ENCODE measurements around the gene CLCN4.
A peak's percentile ranks its signal among the peaks of the same experiment; 100 is the strongest.

Gene CLCN4

DNA sequence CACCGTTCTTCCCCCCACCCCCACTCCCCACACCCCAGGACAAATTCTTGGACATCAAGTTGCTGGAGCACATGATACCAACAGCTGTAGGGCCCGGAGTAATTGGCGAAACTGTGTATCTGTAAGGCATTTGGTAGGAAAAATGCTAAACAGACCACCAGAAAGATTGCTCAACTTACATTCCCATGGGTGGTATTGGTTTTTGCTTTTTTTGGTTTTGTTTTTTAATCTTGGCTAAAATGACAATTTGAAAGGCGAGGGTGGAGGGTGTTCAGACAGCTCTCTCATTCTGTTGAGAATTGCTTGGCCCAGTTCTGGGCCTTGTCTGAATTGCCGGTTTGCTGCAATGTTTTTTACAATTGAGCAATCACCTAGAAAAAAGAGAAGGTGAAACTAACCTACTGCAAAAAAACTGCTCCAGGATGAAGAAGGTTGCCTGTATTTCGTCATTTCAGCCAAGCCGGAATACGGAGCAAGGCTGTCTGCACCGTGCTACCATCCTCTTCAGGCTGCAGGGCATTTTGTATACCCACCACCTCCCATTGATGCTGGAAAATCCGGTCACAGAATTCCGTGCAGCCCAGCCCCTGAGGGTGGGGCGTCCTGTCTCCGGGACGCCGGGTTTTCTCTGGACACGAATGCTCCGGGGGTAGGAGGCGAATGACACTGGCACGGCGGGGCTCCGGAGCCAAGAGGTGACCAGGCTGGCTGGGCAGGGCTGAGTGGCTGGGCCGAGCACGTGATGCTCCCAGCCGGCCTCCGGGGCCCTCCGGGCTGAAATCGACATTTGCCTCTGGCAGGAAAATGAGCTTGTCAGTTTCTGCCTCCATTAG is at the start of gene CLCN4:
TSS of gene CLCN4 (plus strand) at position 777 of the 833 bp plus-strand sequence. CDS start 28,058 bp downstream, outside the sequence.
- DNase-seq: peak; percentile 16

DNA sequence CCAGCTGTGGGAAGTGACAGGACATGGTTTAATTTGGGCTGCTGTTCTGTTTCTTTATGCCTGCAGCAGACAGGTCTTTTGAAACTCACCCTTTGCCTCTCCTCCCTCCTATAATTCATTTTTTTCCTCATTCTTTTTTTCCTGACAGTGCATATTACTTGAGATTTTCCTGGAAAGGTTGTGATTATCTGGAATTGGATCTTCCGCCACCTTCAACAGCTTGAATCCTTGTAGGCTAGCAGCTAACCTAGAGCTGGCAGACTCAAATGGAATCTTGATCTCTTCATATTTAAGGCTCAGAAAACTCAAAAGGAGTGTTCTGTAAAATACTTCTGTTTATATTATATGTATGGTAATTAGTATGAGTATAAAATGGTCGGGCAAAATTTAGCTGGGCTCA is 49.3 kb upstream of the CLCN4 start:
- no peak for DNase-seq

DNA sequence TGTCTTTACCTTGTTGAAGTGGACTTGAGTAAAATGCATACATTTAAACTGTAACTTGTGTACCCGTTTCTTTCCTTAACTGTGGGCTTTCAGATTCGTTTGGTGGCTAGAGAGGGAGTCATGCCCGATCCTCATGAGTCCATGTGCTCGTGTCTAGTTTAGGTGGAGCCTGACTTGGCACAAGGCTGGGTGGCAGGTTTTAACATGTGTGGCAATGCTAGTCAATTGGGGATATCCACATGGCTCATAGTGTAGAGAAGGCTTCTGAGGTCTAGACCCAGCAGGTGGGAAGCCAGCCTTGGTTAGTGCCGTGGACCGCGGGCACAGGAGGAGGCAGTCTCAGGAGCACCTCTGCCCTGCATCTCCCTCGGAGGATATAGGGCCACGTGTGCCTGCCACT is 48.5 kb upstream of the CLCN4 start:
- DNase-seq: no peak

DNA sequence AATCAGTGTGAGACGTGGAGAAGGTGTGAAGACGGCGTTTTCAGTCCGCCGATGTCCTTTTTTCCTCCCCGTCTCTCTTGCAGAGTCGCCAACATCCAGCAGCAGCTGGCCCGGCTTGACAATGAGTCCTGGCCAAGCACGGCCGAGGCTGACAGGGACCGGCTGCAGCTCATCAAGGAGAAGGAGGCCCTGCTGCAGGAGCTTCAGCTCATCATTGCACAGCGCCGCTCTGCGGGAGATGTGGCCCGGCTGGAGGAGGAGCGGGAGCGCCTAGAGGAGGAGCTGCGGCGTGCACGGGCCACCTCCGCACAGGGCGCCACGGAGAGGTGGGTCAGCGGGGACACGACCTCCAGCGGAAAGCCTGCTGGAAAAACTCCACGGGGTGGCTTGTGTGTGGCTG is 47.1 kb upstream of the CLCN4 start:
- no peak for DNase-seq

DNA sequence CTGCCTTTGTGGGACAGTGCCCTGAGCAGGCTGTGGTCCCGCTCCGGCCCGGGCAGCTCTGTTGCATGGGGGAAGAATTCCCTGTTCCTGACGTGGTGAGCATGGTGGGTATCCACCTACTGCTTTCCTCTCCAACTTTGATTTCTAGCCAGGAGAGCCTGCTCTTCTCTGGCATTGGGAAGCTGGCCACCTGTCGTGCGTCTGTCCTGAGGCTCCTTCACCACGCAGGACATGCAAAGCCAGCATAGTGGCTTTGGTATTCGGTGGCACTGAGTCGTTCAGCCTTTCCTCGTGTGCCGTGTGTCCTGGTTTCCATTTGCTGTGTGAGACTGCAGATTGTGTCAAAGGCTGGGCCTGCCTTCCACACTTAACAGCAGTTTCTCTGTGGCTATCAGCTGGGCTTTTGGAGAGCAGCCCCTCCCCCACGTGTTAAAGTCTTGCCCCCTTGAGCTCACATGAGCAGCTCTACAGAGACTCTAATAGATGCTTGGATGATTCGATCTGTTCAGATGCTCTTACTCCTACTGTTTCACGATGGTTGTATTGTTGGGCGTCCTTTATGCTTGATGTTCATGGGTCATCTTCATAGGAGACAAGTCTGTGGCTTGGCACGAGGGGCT is 46.3 kb upstream of the CLCN4 start:
- no peak for DNase-seq

DNA sequence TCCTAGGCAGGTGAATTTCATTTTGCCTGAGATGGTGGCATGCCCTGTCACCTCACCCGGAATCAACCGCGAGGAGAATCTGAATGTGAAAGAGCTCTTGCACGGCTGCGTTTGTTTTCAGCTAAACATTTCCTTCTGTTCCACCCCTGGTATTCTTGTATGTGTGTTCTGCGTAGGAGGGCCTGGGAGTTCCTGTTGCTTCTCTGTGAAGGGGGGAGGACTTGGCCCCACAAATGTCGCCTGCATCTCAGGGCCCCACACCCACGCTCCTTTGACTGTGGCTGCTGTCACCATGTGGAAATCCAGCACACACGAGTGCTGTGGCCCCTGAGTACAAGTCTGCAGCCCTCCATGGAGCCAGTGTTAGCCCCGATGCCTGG is 45.8 kb upstream of the CLCN4 start:
- no peak for DNase-seq

DNA sequence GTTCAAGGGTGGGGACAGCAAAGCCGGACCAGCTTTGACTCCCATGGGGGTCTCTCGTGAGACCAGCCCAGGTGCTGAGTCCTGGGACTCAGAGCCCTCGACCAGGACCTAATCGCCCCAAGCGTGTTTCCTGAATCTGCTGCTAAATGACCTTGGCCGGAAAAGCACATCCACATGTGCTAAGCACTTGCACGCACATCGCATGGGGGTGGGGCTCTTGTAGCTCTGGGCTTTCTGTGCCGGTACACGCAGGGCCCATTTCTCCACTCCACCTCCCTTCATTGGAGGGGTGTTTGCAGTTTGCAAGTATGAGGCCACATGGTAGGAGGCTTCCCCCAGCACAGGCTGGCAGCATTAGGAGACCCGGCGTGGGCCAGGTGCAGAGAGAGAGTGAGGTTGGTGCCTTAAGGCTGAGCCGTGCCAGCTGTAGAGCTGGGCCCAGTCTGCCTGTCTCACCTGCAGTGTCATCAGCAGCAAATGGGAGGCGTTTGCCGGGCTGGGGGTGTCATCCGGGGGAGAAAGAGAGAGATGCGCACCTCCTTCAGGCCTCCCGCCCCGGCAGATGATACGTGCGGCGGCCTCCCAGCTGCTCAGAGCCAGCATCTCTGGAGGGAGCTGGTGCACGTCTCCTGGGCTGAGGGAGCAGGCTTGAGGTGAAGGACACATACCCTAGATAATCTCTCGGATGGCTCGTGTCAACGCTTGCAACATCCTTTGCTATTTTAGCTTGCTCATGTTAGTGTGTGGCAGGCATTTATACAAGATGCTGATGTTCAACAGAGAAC is 45.2 kb upstream of the CLCN4 start:
- no peak for DNase-seq

DNA sequence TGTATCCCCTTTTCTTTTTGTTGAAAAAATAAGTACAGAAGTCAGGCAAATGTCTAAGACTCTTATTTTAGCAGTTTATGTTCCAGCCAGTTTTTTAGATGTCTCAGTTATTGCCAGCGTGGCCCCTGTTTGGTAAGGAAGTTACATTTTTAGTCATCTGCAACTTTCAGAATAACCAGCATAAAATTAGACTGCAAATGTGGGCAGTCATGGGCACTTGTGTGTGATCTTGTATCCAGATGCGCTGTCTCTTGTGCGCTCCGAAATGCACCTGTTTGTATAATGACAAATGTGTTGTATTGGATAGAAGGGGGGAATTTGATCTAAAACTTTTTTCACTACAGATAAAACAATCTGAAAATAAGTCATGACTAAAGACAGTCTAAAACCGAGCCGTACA is 44.3 kb upstream of the CLCN4 start:
- DNase-seq: no peak

DNA sequence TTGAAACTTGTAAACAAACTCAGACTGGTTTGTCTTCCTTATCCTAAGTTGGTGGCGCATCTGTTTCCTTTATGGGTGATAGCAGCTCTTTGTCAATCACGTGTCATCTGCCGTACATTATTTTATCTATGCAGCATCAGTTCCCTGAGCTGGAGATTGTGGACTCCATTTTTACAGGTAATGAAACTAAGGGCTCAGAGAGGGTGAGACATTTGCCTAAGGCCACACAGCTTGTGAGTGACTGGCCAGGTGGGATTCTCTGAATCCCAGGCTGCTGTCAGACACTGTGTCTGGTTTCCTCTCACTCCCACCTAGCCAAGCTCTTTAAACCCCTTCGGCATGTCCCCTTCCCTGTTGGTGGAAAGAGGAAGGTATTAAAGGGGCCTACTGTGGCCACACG is 41.7 kb upstream of the CLCN4 start:
- DNase-seq: no peak

DNA sequence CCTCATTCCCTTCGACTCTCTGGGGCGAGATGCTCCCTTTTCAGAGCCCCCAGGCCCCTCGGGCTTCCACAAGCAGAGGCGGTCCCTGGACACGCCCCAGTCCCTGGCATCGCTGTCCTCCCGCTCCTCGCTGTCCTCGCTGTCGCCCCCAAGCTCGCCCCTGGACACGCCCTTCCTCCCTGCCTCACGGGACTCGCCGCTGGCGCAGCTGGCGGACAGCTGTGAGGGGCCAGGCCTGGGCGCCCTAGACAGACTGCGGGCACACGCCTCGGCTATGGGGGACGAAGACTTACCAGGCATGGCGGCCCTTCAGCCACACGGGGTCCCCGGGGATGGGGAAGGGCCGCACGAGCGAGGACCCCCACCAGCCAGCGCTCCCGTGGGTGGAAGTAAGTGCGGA is 39.5 kb upstream of the CLCN4 start:
- DNase-seq: no peak

DNA sequence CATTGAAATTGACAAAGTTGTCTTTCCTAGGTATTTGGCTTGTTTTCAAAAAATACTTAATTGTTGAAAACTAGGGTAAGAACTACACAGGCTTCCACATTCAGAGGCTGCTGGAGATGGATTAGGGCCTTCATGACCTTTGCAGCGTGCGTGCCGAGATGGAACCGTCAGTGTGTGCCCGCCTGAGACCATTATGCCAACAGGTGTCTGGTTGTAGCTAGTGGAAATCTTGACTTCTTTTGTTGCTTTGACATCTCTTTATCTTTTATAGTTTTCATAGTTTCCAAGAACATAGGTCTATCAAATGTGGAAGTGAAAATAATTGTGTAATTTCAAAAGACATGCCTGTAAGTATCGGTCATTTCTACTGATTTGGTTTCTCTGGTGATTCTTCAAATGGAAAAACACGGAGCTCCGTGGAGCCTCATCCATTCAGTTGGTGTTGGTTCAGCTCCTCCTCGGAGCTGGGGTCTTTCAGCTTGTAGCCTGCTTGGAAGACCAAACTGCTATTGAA is 38.9 kb upstream of the CLCN4 start:
- no peak for DNase-seq

DNA sequence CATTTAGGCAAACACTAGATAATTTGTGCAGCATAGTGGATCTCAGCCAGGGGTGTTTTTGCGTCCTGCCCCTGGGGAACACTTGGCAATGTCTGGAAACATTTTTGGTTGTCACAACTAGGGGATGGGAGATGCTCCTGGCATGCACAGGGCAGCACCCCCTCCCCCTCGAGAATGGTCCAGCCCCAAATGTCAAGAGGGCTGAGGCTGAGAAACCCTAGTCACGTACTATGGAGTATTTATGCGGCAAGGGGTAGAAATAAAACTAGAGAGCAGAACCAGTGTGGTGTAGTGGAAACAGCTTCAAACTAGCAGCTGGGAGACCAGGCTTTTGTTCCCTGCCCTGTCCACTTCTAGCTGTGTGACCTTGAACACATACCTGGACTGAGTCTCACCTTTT is 38.2 kb upstream of the CLCN4 start:
- DNase-seq: no peak

DNA sequence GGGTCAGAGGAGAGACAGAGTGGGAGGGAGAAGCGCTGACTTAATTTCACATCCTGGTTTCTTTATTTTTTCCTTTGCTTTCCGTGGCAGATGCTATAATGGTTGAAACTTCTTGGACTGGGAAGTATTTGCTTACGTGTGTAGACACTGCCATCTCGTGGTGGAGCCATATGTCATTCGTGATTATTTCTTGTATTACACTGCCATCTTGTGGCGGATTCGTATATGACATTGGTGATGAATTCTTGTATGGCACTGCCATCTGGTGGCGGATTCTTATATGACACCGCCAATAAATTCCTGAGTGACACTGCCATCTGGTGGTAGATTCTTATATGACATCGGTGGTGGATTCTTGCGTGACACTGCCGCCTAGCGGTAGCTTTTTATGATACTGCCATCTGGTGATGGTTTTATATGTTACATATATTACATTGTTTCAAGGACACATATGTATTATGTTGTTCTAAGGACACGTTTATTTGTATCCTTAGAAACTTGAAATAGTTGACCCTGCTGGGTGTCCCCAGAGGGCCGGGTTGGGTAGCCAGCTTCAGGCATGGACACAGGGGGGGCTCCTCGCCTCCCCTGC is 37.3 kb upstream of the CLCN4 start:
- peak; percentile 51 for DNase-seq

DNA sequence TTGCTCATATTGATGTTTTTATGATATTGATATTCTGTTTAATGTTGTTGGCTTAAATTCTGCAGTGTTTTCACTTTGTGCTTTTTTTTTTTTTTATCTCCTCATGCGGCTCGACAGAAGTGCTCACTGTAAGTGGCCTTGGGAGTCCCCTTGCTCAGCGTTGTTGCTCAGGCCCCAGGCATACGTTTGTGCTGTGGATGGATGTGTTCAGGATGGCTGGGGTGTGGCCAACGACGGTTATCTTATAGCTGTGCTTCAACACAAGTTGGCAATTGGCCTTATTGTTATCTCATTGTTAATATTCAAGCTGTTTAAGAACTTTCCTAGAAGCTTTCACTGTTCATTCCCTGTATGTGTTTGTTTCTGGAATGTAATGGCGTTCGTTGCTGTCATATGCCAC is 36.4 kb upstream of the CLCN4 start:
- no peak for DNase-seq

DNA sequence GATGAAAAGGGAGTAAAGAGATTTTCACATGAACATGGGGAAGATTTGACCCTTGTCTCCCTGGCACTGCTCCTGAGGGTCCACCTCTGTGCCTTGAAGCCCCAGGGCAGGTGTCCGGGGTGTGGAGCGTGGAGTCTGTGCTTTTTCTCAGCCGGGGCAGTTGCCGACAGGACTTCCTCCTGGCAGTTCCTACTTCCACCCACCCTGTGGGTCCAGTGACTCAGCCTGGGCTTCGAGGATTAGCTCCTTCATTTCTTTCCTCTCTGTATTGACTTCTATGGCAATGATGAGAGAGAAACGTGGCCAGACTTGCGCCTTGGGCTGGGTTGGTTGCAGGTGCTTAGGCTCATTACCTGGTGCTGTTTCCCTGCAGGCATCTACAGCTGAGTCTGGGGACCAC is 35.9 kb upstream of the CLCN4 start:
- no peak for DNase-seq

DNA sequence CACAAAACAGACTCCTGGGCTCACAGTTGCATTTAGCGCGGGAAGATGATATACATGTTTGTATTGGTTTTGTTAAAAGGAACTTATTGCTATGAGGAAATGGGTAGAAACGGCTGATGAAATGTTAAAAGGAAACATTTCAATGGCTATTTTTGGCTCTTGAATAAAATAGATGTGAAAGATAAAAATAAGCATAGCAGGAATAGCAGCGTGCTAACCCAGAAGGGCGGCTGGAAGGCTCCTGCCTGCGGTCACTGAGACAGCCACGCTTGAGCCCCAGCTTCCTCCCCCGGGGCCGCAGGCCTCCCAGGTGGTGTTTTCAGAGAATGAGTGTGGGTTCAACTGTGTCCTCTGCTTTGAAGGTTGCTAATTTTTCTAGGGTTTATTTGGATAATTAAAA is 35.0 kb upstream of the CLCN4 start:
- no peak for DNase-seq

DNA sequence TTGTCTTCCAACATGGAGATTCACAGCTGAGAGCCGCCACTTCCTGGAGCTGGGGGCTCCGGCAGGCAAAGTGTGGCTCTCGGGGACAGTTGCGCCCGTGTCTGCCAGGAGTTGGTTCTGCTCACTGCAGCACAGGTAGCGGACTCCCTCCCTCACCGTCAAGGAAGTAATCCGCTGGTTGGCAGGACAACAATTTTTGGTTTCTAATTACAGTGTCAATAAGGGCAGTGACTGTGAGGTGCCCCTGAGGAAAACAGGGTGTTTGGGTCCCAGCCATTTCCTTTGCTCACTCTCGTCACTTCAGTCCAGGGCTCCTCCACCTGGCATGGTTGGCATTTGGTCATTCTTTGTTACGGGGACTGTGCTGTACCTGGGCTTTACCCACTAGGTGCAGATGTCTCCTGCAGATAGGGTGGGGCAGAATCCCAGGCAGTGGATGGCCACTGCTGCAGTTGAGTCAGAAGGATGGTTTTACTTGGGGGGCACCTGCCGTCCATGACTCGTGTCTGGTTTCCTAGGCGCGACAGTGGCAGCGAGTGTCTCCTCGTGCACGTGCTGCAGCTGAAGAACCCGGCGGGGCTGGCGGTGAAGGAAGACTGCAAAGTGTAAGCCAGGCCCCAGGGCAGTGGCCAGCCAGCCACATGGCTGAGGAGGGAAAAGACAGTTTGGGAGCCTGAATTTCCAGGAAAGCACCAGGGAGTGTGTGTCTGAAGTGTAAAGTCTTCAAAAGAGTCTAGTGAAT is 32.1 kb upstream of the CLCN4 start:
- no peak for DNase-seq

DNA sequence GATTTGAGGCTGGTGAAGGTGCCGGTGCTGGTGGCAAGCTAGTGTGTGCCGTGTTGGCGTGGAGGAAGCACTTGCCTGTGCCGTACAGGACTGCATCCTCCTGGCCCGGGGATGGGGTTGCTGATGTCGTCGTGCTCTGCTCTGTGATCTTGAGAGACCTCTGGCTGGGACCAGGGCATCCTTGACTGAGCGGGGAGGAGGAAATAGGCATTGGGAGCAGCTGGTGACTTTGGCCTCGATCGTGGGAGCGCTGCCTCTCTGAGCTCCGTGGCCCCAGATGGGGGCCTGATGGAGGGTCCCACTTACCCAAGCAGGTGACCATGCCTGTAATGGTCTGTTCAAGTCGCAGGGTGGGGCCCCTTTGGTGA is 31.5 kb upstream of the CLCN4 start:
- no peak for DNase-seq

DNA sequence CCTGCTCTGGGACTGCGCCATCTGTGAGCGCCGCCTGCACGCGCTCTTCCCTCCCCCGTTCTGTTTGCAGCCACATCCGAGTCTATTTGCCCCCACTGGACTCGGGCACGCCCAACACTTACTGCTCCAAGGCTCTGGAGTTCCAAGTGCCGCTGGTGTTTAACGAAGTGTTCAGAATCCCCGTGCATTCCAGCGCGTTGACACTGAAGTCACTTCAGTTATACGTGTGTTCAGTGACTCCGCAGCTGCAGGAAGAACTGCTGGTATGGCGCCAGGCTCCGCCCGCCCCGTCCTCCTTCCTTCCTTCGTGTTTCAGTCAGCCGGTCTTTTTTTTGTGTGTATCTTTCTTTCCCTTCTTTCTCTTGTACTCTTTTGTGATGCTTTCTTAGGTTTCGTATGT is 30.7 kb upstream of the CLCN4 start:
- no peak for DNase-seq

DNA sequence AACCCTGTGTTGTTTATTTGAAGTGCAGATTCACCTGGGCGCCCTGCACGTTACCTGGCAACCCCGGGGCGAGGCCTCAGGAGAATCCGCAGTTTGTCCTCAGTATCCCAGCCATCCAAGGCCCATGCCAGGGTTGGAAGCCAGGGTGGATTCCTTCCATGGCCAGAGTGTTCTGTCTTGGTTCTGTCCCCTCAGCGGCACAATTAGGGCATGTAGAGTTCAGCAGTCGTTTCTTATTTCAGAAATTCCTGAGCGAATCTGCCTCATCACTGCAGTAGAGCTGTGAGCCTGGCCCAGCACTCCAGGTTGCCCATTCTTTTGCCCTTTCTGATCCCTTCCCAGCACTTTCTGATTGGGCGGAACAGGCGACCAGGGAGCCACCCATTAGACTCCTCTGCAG is 29.9 kb upstream of the CLCN4 start:
- DNase-seq: no peak

DNA sequence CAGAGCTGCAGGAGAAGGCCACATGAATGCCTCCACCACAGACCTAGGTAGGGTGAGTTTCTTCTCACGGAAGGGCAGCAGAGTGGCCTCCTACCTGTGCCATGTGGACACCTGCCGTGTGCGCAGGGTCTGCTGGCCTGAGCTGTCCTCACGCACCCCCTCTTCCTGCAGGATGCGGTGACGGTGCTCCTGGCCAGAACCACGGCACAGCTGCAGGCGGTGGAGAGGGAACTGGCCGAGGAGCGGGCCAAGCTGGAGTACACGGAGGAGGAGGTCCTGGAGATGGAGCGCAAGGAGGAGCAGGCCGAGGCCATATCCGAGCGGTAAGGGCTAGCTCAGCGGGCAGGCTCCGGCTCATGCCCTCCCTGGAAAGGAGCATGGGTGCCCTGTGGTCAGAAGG is 28.4 kb upstream of the CLCN4 start:
- DNase-seq: no peak

DNA sequence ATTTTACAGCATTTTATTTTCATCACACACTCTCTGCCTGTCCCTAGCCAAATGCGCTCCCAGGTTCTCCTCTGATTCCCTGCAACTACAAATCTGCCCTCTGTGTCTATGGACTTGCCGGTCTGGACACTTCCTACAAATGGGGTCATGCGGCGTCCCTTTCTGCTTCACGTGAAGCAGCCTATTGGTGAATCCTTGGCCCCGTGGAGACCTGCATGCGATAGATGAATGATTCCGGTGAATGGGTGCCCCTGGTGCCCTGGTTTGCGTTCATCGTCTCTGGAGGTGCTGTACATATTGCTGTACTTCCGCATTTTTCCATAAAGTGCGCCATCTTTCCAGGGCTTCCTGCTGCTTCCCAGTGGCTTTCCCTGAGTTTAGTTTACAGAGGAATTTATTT is 27.5 kb upstream of the CLCN4 start:
- no peak for DNase-seq

DNA sequence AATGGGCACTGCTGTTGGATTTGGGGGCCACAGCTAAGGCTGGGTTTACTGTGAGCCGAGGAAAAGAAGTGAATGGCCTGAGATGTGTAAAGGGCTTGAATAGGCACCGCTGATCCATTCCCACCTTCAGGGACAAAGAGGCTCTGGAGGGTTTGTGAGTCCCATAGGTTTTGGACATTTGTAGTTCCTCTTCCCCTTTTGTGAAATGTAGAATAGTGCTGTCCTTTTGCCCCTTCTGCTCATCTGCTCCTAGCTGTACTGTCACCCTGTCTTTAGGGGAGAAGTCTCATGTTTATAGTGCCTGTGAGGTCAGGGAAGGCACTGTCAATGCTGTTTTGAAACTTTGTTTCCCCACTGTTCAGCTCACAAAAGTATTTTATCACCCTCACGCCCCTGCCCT is 26.4 kb upstream of the CLCN4 start:
- DNase-seq: no peak

Measured in NCI-H748 treated with DMSO at 0.1 percent for 48 hours (cell line).